ENCODE results near the gene EFNB1. TPM values are rescaled to one million over a fixed set of nuclear protein-coding genes. Genes with fewer than 3 reads are reported as not detected.

EFNB1 gene
- total and polyA plus RNA-seq, 7 experiments from 2014 or later = 2.6 to 5.1 (median 4.1) TPM

DNA sequence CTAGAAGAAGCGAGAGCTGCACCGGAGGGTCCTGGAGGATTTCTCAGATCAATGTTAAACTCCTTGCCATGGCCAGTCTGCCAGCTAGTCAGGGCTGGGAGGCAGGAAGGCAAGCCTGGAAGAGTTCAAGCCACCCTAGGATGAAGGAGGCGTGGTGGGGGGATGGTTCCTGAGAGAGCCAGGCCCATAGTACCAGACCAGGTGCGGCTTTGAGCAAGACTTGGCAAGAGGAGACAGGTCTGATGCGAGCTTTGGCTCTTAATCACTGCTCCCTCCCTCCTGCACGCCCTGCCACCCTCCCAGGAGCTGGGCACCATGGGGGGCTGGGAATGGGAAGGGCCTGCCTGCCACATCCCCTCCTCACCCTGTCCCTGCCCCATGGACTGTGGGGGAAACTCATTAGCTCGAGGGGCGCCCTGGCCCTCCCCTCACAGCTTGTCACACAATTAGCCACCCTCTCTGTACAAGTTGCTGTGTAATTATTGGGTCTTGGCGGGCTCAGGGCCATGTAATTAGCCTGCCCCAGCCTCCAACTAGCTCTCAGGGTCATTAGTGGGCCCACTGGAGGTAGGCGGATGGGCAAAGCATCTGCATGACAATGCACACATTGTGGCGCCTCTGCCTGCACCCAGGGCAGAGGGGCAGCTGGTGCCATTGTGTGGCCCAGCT, 50.3 kb downstream of the EFNB1 start:
- no peak overlapping the region for H3K27ac Mint-ChIP-seq
- ChIA-PET CTCF (no interaction called here), POLR2A (no interaction called here)
- Histone ChIP-seq H3K9me3 (ENCODE audit: control insufficient read depth in 2 of 3, low read length in 3 of 3) (no peaks in the 10 kb centered on the region), H3K27me3 (ENCODE audit: control insufficient read depth in 2 of 2, insufficient read depth in 2 of 2, low read length in 2 of 2) (no peaks in the 10 kb centered on the region), H3K4me1 (ENCODE audit: control insufficient read depth in 2 of 2, insufficient read depth in 2 of 2, low read length in 2 of 2) (no peaks in the 10 kb centered on the region), H3K27ac (ENCODE audit: low read depth, low read length) (no peak overlapping the region), H3K4me3 (ENCODE audit: low read length) (no peak overlapping the region), H3K36me3 (ENCODE audit: control insufficient read depth in 2 of 3, insufficient read depth in 3 of 3, low read length in 3 of 3) (no peaks in the 10 kb centered on the region)
- H3K9me3 Mint-ChIP-seq = no peaks in the 10 kb centered on the region
- intact Hi-C loops (cut with micrococcal nuclease) = no loop called here
- no peak overlapping the region for H3K4me3 Mint-ChIP-seq
- no peaks in the 10 kb centered on the region for H3K36me3 Mint-ChIP-seq
- DNase-seq (no peak), ATAC-seq (no peak)
- no peaks in the 10 kb centered on the region for H3K4me1 Mint-ChIP-seq
- no peaks in the 10 kb centered on the region for H3K27me3 Mint-ChIP-seq

DNA sequence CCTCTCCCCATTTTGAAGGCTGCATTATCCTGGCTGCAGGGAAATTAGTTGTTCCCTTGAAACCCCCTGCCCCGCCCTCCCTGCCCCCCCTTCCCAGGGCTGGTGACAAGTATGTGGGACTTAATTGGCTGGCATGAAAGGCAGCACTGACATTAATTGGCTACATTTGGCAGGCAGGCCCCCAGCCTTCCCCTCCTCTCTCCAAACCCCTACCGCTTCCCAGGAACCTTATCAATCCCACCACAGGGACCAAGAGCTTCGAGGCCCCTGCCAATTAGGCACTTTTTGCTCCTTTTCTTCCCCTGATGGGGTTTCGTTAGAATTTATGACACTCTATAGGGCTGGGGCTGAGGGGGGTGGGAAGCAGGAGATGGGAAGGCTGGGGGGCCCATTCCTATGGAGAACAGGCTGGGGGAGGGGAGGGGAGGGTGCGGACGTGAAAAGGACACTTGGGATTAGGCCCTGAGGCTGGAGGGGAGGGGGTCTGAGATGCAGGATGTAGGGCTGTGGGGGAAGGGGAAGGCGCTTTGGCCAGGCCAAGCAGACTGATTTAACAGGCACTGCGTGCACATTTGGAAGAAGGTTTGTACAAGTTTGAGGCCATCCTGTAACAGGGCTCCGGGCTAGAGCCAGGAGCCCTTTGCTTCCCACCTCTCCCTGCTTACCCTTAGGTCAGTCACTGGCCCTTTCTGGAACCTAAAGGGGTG, 52.2 kb downstream of the EFNB1 start:
- H3K4me3 ChIP-seq (ENCODE audit: low read length) = no peak overlapping the region
- H3K27me3 Mint-ChIP-seq = no peaks in the 10 kb centered on the region
- H3K4me3 Mint-ChIP-seq = no peak overlapping the region
- H3K4me1 Mint-ChIP-seq = no peaks in the 10 kb centered on the region
- ChIA-PET POLR2A (no interaction called here), CTCF (no interaction called here)
- no peak overlapping the region for H3K27ac ChIP-seq (ENCODE audit: low read depth, low read length)
- H3K27me3 ChIP-seq (ENCODE audit: control insufficient read depth in 2 of 2, insufficient read depth in 2 of 2, low read length in 2 of 2) = no peaks in the 10 kb centered on the region
- intact Hi-C loops (cut with micrococcal nuclease) = no loop called here
- ATAC-seq (no peak), DNase-seq (no peak)
- H3K9me3 Mint-ChIP-seq = no peaks in the 10 kb centered on the region
- no peak overlapping the region for H3K27ac Mint-ChIP-seq
- H3K9me3 ChIP-seq (ENCODE audit: control insufficient read depth in 2 of 3, low read length in 3 of 3) = no peaks in the 10 kb centered on the region
- no peaks in the 10 kb centered on the region for H3K36me3 Mint-ChIP-seq
- H3K4me1 ChIP-seq (ENCODE audit: control insufficient read depth in 2 of 2, insufficient read depth in 2 of 2, low read length in 2 of 2) = no peaks in the 10 kb centered on the region
- no peaks in the 10 kb centered on the region for H3K36me3 ChIP-seq (ENCODE audit: control insufficient read depth in 2 of 3, insufficient read depth in 3 of 3, low read length in 3 of 3)

DNA sequence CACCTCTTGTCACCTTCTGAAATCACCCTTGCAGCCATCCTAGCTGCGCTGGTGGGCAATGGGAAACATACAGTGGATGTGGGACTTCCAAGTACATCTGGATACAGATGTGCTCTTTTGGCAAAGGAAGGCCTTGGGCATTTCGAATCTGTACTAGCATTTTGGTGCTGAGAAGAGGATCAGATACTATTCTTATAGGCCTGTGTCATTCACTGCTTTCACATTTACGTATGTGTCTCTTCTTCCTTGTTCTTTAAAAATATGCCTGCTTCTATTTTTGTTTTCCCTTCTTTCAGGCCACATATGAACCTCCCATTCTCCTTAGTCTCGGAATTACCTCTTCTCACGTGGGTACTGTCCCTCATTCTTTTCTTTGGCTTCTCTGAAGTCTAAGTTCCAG, 53.1 kb downstream of the EFNB1 start:
- Mint-ChIP-seq H3K9me3 (no peaks in the 10 kb centered on the region), H3K4me1 (no peaks in the 10 kb centered on the region), H3K27ac (no peak overlapping the region), H3K4me3 (no peak overlapping the region), H3K27me3 (no peaks in the 10 kb centered on the region), H3K36me3 (no peaks in the 10 kb centered on the region)
- Histone ChIP-seq H3K36me3 (ENCODE audit: control insufficient read depth in 2 of 3, insufficient read depth in 3 of 3, low read length in 3 of 3) (no peaks in the 10 kb centered on the region), H3K9me3 (ENCODE audit: control insufficient read depth in 2 of 3, low read length in 3 of 3) (no peaks in the 10 kb centered on the region), H3K4me3 (ENCODE audit: low read length) (no peak overlapping the region), H3K27ac (ENCODE audit: low read depth, low read length) (no peak overlapping the region), H3K4me1 (ENCODE audit: control insufficient read depth in 2 of 2, insufficient read depth in 2 of 2, low read length in 2 of 2) (no peaks in the 10 kb centered on the region), H3K27me3 (ENCODE audit: control insufficient read depth in 2 of 2, insufficient read depth in 2 of 2, low read length in 2 of 2) (no peaks in the 10 kb centered on the region)
- ChIA-PET POLR2A (no interaction called here), CTCF (no interaction called here)
- intact Hi-C loops (cut with micrococcal nuclease) = no loop called here
- DNase-seq (no peak), ATAC-seq (no peak)

DNA sequence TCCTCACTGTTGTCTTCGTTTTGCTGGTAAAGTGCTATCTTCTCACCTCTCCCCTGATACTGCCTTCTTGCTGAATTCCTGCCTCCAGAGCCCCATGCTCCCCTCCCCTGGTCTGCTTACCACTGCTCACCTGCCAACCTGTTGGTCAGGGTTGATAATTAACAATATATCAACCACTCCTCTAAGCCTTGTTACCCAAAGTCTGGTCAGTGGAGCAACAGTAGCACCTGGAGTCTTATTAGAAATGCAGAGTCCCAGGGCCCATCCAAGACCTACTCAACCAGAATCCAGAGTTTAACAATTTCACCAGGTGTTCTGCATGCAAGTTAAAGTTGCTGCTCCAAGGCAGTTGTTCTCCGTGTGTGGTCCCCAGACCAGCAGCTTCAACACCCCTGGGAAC, 55.0 kb downstream of the EFNB1 start:
- Histone ChIP-seq H3K36me3 (ENCODE audit: control insufficient read depth in 2 of 3, insufficient read depth in 3 of 3, low read length in 3 of 3) (no peaks in the 10 kb centered on the region), H3K4me1 (ENCODE audit: control insufficient read depth in 2 of 2, insufficient read depth in 2 of 2, low read length in 2 of 2) (no peaks in the 10 kb centered on the region), H3K9me3 (ENCODE audit: control insufficient read depth in 2 of 3, low read length in 3 of 3) (no peaks in the 10 kb centered on the region), H3K27me3 (ENCODE audit: control insufficient read depth in 2 of 2, insufficient read depth in 2 of 2, low read length in 2 of 2) (no peaks in the 10 kb centered on the region), H3K27ac (ENCODE audit: low read depth, low read length) (no peak overlapping the region), H3K4me3 (ENCODE audit: low read length) (no peak overlapping the region)
- Mint-ChIP-seq H3K36me3 (no peaks in the 10 kb centered on the region), H3K9me3 (no peaks in the 10 kb centered on the region), H3K27me3 (no peaks in the 10 kb centered on the region), H3K4me3 (no peak overlapping the region), H3K27ac (peak overlapping the region in 1 of 9 donors; percentile 5), H3K4me1 (no peaks in the 10 kb centered on the region)
- DNase-seq (no peak), ATAC-seq (no peak)
- POLR2A ChIA-PET = no interaction called here
- CTCF ChIA-PET = no interaction called here
- intact Hi-C loops (cut with micrococcal nuclease) = no loop called here

DNA sequence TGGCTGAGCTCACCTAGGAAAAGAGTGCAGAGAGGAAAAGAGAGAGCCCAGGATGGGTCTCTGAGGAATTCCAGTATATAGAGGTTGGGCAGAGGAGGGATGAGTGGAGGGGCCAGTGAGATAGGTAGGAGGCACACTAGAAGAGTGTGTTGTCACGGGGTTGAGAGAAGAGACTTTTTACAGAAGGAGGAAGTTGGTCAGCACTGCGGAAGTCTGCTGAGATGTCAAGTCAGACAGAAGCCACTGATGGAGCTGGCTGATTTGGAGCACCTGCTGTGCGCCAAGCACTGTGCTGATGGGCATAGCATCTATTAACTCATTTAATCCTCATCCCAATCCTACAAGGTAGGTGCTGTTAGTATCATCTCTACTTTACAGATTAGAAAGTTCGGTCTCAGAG, 60.4 kb downstream of the EFNB1 start:
- Mint-ChIP-seq H3K4me1 (peaks cover 0 to 8% (median 5%) of the 10 kb centered on the region in 7 donors), H3K9me3 (no peaks in the 10 kb centered on the region), H3K27me3 (no peaks in the 10 kb centered on the region), H3K27ac (no peak overlapping the region), H3K4me3 (no peak overlapping the region), H3K36me3 (no peaks in the 10 kb centered on the region)
- ChIA-PET POLR2A (no interaction called here), CTCF (no interaction called here)
- no peaks in the 10 kb centered on the region for H3K27me3 ChIP-seq (ENCODE audit: control insufficient read depth in 2 of 2, insufficient read depth in 2 of 2, low read length in 2 of 2)
- H3K36me3 ChIP-seq (ENCODE audit: control insufficient read depth in 2 of 3, insufficient read depth in 3 of 3, low read length in 3 of 3) = no peaks in the 10 kb centered on the region
- no peak for DNase-seq
- intact Hi-C loops (cut with micrococcal nuclease) = no loop called here
- H3K27ac ChIP-seq (ENCODE audit: low read depth, low read length) = no peak overlapping the region
- no peaks in the 10 kb centered on the region for H3K4me1 ChIP-seq (ENCODE audit: control insufficient read depth in 2 of 2, insufficient read depth in 2 of 2, low read length in 2 of 2)
- no peaks in the 10 kb centered on the region for H3K9me3 ChIP-seq (ENCODE audit: control insufficient read depth in 2 of 3, low read length in 3 of 3)
- H3K4me3 ChIP-seq (ENCODE audit: low read length) = no peak overlapping the region
- ATAC-seq = no peak

Other genes with a start within 250 kb of the EFNB1 start
- 1 to 10 TPM in 2 of 5 experiments, under 1 TPM in 3; 0.54 to 3.5 (median 0.69) TPM for gene STARD8, start 181.4 kb upstream of the EFNB1 start, total RNA-seq
- under 1 TPM; 0.04 to 0.10 TPM for gene STARD8, start 181.4 kb upstream of the EFNB1 start, polyA plus RNA-seq